GM12891 (cell line): ENCODE data around the gene AGRN.

ENCODE experiments used
- PAX5 ChIP-seq: IDR thresholded peaks from 2 replicates; pipeline ENCODE4 v1.6.1; 2011; ENCODE audit warnings: low read length, moderate library complexity, mild to moderate bottlenecking; ENCODE audit not compliant: insufficient read depth, severe bottlenecking
- POLR2A ChIP-seq: IDR thresholded peaks from 2 replicates; pipeline ENCODE4 v1.6.1; 2011; ENCODE audit warnings: low read depth, low read length, control low read depth
- POLR2AphosphoS5 ChIP-seq: IDR thresholded peaks from 2 replicates; pipeline ENCODE4 v1.6.1; 2011; ENCODE audit warnings: low read depth, low read length, control low read depth
- POU2F2 ChIP-seq: IDR thresholded peaks from 2 replicates; pipeline ENCODE4 v1.6.1; 2011; ENCODE audit warnings: low read depth, mild to moderate bottlenecking, control low read depth, low read length, moderate library complexity

- TF ChIP-seq POLR2AphosphoS5 (no peak), POLR2A (no peak), PAX5 (no peak), POU2F2 (no peak)
Observed at GRCh38 chr1:1021920-1022259, 2.0 kb downstream of the AGRN start.
